Activated CD4-positive, alpha-beta T cell treated with anti-CD3 and anti-CD28 coated beads for 36 hours (primary cell): ENCODE data around the gene PRSS38. TPM values are rescaled to one million over a fixed set of nuclear protein-coding genes. Genes with fewer than 3 reads are reported as not detected.
"Not testable (repeated sequence)": the region's sequence is repeated elsewhere in the genome, so short reads cannot be mapped to it uniquely, and the experiment has no call there.

Experiments
- ATAC-seq: fragments of 200-7000 bp; cut with Tn5 transposase; one replicate; pipeline ENCODE4 v1.10.0; 2021; ENCODE audit warnings: mild to moderate bottlenecking, moderate library complexity
- CTCF ChIA-PET: fragments of 350-600 bp; sonication (Branson Sonifier 250); formaldehyde crosslinking; loops from one replicate; lab custom pipeline; 2021; ENCODE audit warnings: antibody characterized with exemption; lab: Charles Lee
- POLR2A ChIA-PET: fragments of 350-600 bp; sonication (Branson Sonifier 250); formaldehyde crosslinking; loops from one replicate; lab custom pipeline; 2021; ENCODE audit warnings: antibody characterized with exemption, inconsistent platforms; lab: Charles Lee
- DNase-seq: peaks from one replicate; pipeline ENCODE4 v3.0.0-alpha.2; 2020
- H3K27ac Mint-ChIP-seq: one replicate; pipeline ENCODE4 v1.8.0; 2021; ENCODE audit warnings: mixed read lengths
- H3K27me3 Mint-ChIP-seq: one replicate; pipeline ENCODE4 v1.8.0; 2021; ENCODE audit warnings: mixed read lengths
- H3K36me3 Mint-ChIP-seq: one replicate; pipeline ENCODE4 v1.8.0; 2021; ENCODE audit warnings: low read depth, mixed read lengths
- H3K4me1 Mint-ChIP-seq: one replicate; pipeline ENCODE4 v1.8.0; 2021; ENCODE audit warnings: mixed read lengths
- H3K4me3 Mint-ChIP-seq: one replicate; pipeline ENCODE4 v1.8.0; 2021; ENCODE audit warnings: mild to moderate bottlenecking, moderate library complexity, mixed read lengths
- H3K9me3 Mint-ChIP-seq: one replicate; pipeline ENCODE4 v1.8.0; 2021; ENCODE audit warnings: low read depth, mixed read lengths
- intact Hi-C, 2 experiments: fragments of 100-400 bp; cut with DNase I in 1 of 2; cut with micrococcal nuclease in 1 of 2; formaldehyde crosslinking; loops; one replicate each; pipeline versions ENCODE4 v1.14.2 to v1.15.1; 2022 to 2024; cut with DNase I, micrococcal nuclease
- total RNA-seq, 2 experiments: library from RNA; stranded (reverse); gene quantifications; one replicate each; pipeline ENCODE4 v1.2.3, GENCODE V29; 2021

Gene PRSS38
- total RNA-seq, 2 experiments from 2014 or later = not detected

DNA sequence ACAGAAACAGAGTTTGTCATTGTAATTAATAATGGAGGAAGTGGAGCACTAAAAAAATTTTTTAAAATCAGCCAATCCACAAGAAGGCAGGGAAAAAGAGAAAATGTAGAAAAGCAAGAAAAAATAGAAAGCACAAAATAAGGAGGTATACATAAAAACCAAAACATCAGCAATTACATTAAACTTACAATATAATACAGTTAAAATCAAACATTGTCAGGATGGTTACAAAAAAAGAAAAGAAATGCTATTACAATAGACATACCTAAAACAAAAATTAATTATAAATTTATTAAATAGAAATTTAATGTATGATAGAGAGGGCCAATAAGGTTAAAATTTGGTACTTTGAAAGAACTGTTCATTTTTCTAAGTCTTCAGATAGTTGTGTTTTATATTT lies 38.7 kb downstream of the PRSS38 start:
- no peak overlapping the region for H3K27ac Mint-ChIP-seq
- intact Hi-C loops = no loop called here
- no peak overlapping the region for H3K4me3 Mint-ChIP-seq
- DNase-seq = no peak
- no peaks in the 10 kb centered on the region for H3K36me3 Mint-ChIP-seq
- ChIA-PET CTCF (no interaction called here), POLR2A (no interaction called here)
- H3K4me1 Mint-ChIP-seq = no peaks in the 10 kb centered on the region
- H3K9me3 Mint-ChIP-seq = no peaks in the 10 kb centered on the region
- H3K27me3 Mint-ChIP-seq = peaks cover 2% of the 10 kb centered on the region
- no peak for ATAC-seq

DNA sequence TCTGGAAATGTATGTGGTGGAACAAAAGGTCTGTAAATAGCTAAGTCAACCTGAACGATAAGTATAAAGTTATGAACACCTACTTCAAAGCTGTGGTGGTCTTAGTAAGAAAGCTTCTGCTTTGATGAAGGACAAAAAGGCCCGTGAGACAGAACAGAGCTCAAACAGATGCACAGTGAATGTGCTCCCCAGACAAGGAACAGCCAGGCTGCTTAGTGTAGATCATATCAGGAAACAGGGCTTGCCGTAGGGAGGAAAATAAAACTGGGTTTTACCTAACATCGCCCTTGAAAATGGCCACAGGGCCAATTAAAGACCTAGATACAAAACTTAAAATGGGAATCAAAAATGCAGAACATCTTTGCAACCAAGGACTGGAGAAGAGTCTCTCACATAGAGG lies 40.2 kb downstream of the PRSS38 start:
- no peak for DNase-seq
- Mint-ChIP-seq H3K36me3 (no peaks in the 10 kb centered on the region), H3K4me3 (no peak overlapping the region), H3K9me3 (no peaks in the 10 kb centered on the region), H3K4me1 (no peaks in the 10 kb centered on the region), H3K27ac (no peak overlapping the region), H3K27me3 (peaks cover 2% of the 10 kb centered on the region)
- ChIA-PET CTCF (no interaction called here), POLR2A (no interaction called here)
- intact Hi-C loops = no loop called here
- no peak for ATAC-seq

DNA sequence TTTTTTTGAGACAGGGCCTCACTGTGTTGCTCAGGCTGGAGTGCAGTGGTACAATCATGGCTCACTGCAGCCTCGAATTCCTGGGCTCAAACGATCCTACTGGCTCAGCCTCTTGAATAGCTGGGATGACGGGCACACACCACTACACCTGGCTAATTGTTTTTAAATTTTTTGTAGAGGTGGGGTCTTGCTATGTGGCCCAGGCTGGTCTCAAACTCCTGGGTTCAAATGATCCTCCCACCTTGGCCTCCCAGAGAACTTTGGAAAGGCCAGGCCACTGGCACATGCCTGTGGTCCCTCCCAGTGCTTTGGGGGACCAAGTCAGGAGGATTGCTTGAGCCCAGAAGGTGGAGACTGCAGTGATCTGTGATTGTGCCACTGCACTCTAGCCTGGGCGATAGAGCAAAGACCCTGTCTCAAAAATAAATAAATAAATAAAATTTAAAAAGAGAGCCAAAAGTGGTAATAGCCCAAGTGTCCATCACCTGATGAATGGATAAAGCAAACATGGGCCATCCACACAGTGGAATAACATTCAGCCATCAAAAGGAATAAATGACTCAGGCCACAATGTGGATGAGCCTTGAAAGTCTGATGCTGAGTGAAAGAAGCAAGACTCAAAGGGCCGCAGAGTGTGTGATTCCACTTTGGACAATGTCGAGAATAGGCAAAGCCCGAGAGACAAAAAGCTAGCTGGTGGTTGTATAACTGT lies 40.8 kb downstream of the PRSS38 start:
- no peak for DNase-seq
- intact Hi-C loops = no loop called here
- ATAC-seq = no peak
- no peaks in the 10 kb centered on the region for H3K36me3 Mint-ChIP-seq
- CTCF ChIA-PET = interaction anchor here (0.6 kb wide), 1 partner anchor 39 kb away, joined by 3 read pairs; no protein-coding TSS in a partner anchor
- POLR2A ChIA-PET = no interaction called here
- H3K4me3 Mint-ChIP-seq = no peak overlapping the region
- no peaks in the 10 kb centered on the region for H3K9me3 Mint-ChIP-seq
- no peaks in the 10 kb centered on the region for H3K4me1 Mint-ChIP-seq
- no peak overlapping the region for H3K27ac Mint-ChIP-seq
- peaks cover 2% of the 10 kb centered on the region for H3K27me3 Mint-ChIP-seq

DNA sequence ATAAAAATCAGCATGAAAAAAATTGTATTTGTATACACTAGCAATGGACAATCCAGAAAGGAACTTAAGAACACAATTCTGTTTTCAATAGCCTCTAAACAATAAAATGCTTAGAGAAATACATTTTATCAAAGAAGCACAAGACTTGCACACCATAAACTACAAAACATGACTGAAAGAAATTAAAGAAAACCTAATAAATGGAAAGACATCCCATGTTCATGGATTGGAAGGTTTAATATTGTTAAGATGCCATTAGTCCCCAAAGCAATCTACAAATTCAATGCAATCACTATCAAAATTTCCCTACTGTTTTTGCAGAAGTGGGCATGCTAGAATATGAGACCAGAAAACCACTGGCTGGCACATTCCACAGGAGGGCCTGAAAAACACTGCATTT lies 49.4 kb downstream of the PRSS38 start:
- ChIA-PET CTCF (interaction anchor here (0.6 kb wide), 1 partner anchor 84 kb away, joined by 3 read pairs; no protein-coding TSS in a partner anchor), POLR2A (no interaction called here)
- H3K4me1 Mint-ChIP-seq = peaks cover 9% of the 10 kb centered on the region
- ATAC-seq = no peak
- no peak for DNase-seq
- intact Hi-C loops = no loop called here
- H3K9me3 Mint-ChIP-seq = peaks cover 7% of the 10 kb centered on the region
- peaks cover 3% of the 10 kb centered on the region for H3K36me3 Mint-ChIP-seq
- H3K27ac Mint-ChIP-seq = no peak overlapping the region
- H3K27me3 Mint-ChIP-seq = no peaks in the 10 kb centered on the region
- H3K4me3 Mint-ChIP-seq = no peak overlapping the region

DNA sequence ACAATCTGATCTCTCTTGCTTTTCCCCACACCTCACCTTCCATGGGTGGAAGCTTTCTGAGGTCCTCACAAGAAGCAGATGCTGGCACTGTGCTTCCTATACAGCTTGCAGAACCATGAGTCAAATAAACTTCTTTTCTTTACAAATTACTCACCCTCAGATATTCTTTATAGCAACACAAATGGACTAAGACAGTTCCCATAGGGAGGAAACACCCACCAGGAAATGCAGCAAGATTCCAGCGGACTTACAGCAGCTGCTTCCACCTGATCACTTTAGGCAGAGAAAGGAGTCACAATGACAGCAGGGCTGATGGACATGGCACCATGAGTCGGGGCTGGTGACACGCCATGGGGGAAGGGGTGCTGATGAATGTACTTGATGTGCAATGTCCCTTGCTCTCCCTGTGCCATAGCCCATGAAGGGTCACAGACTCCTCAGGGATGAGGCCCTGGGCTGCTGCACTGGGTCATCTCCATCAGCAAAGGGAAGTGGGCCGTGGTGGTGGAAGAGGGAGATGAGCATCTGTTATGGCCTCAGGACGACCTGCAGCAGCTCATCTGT lies 53.9 kb downstream of the PRSS38 start:
- Mint-ChIP-seq H3K27ac (no peak overlapping the region), H3K27me3 (no peaks in the 10 kb centered on the region), H3K9me3 (peaks cover 10% of the 10 kb centered on the region), H3K4me3 (no peak overlapping the region), H3K4me1 (peaks cover 28% of the 10 kb centered on the region), H3K36me3 (peaks cover 6% of the 10 kb centered on the region)
- ATAC-seq (peak; percentile 19), DNase-seq (no peak)
- CTCF ChIA-PET = no interaction called here
- intact Hi-C loops = no loop called here
- POLR2A ChIA-PET = no interaction called here

DNA sequence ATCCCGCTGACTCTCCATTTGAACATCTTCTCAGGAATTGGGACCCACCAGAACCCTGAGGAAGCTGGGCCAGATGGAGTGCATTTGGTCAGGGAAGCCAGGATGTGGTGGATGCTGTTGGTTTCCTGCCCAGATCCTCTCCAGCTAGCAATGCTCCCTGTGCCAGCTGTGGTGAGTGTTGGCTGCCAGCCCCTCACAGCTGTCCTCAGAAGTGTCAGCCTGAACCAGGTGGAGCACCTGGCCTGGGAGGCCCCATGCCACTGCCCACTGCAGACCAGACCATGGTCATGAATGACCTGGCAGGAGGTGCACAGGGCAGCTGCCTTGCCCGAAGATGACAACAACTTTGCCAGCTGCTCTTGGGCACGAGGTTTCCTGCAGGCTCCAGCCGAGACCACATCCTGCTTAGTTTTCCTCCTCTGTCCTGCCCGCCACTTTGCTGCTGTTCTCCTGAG lies 54.4 kb downstream of the PRSS38 start:
- ChIA-PET CTCF (interaction anchor here (1.3 kb wide), 1 partner anchor 18 kb away, joined by 4 read pairs; no protein-coding TSS in a partner anchor), POLR2A (no interaction called here)
- Mint-ChIP-seq H3K4me1 (peaks cover 28% of the 10 kb centered on the region), H3K4me3 (no peak overlapping the region), H3K9me3 (peaks cover 5% of the 10 kb centered on the region), H3K36me3 (peaks cover 3% of the 10 kb centered on the region), H3K27me3 (no peaks in the 10 kb centered on the region), H3K27ac (peak overlapping the region; percentile 26)
- DNase-seq (peak; percentile 40), ATAC-seq (peak; percentile 55)
- intact Hi-C loops = no loop called here

DNA sequence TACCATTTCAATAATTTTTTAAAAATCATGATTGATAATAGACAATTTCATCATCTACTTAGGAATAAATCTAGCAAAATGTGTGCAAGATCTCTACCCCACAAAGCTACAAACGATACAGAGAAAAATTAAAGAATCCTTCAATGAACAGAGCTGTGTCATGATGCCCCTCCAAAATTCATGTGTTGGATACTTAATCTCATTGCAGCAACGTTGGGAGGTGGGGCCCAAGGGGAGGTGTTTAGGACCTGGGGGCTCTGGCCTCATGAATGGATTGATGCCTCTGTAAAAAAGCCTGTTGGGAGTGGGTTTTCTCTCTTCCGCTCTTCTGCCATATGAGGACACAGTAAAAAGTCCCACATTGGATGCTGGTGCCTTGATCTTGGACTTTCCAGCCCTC lies 54.9 kb downstream of the PRSS38 start:
- DNase-seq (no peak), ATAC-seq (no peak)
- H3K27me3 Mint-ChIP-seq = no peaks in the 10 kb centered on the region
- intact Hi-C loops = no loop called here
- POLR2A ChIA-PET = no interaction called here
- H3K27ac Mint-ChIP-seq = no peak overlapping the region
- peaks cover 28% of the 10 kb centered on the region for H3K4me1 Mint-ChIP-seq
- H3K4me3 Mint-ChIP-seq = no peak overlapping the region
- CTCF ChIA-PET = interaction anchor here (1.3 kb wide), 1 partner anchor 18 kb away, joined by 4 read pairs; no protein-coding TSS in a partner anchor
- H3K9me3 Mint-ChIP-seq = peaks cover 5% of the 10 kb centered on the region
- H3K36me3 Mint-ChIP-seq = peaks cover 3% of the 10 kb centered on the region

DNA sequence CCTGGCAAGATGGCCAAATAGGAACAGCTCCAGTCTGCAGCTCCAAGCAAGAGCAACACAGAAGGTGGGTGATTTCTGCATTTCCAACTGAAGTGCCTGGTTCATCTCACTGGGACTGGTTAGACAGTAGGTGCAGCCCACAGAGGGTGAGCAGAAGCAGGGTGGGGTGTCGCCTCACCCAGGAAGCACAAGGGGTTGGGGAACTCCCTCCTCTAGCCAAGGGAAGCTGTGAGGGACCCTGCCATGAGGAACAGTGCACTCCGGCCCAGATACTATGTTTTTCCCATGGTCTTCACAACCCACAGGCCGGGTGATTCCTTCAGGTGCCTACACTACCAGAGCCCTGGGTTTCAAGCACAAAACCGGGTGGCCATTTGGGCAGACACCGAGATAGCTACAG lies 56.4 kb downstream of the PRSS38 start:
- H3K9me3 Mint-ChIP-seq, CTCF ChIA-PET, H3K36me3 Mint-ChIP-seq, POLR2A ChIA-PET, intact Hi-C loops, ATAC-seq, DNase-seq, H3K27ac Mint-ChIP-seq, H3K4me3 Mint-ChIP-seq, H3K27me3 Mint-ChIP-seq: not testable (repeated sequence)
- H3K4me1 Mint-ChIP-seq = peaks cover 28% of the 10 kb centered on the region

DNA sequence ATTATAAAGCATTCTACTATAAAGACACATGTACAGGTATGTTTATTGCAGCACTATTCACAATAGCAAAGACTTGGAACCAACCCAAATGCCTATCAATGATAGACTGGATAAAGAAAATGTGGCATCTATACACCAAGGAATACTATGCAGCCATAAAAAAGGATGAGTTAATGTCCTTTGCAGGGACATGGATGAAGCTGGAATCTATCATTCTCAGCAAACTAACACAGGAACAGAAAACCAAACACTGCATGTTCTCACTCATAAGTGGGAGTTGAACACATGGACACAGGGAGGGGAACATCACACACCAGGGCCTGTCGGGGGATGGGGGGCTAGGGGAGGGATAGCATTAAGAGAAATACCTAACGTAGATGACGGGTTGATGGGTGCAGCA lies 62.3 kb downstream of the PRSS38 start:
- DNase-seq, CTCF ChIA-PET: not testable (repeated sequence)

DNA sequence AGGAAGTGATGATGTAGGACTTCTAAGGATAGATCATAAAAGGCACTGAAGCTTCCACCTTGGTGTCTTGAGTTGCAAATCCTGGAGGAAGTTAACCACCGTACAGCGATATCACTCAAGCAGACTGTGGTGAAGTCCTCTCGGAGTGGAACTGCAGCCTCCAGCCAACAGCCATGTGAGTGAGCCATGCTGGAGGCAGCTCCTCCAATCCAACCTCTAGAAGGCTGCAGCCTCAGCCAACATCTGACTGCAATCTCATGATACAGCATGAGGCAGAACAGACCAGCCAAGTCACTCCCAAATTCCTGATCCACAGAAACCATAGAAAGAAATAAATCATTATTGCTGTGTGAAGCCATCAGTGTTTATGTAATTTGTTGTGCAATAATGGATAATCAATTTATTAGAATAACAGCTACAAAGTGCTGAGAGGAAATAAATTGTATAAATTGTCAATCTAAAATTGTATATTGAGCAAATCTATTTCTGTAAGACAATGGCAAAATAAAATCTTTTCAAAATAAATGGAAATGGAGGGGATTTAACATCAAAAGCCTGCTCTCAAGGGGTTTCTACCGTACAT lies 65.0 kb downstream of the PRSS38 start:
- intact Hi-C loops = no loop called here
- POLR2A ChIA-PET = no interaction called here

More for the DNA sequence above, 62.3 kb downstream of the PRSS38 start:
- H3K27ac Mint-ChIP-seq, intact Hi-C loops, H3K9me3 Mint-ChIP-seq, H3K4me1 Mint-ChIP-seq, H3K4me3 Mint-ChIP-seq, H3K27me3 Mint-ChIP-seq, ATAC-seq, H3K36me3 Mint-ChIP-seq, POLR2A ChIA-PET: not testable (repeated sequence)

DNA sequence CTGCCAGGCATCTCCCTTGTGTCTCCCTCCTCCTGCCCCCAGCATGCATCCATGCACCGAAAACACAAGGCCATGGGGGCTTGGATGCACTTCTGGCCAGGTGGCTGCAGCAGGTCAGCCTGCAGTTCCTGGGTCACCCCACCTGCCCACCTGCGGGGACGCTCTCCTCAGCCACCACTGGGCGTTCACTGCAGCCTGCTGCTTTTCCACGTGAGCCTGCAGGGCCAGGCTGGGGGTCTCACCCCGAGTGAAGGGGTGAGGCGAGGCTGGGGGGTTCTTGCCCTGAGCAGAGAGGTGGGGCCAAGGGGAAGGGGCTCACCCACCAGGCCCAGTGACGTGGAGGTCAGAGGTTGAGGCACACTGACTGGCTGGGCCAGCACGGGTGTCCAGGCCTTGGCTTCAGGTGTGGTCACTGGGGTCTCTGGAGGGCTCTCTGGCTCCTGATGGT lies 67.6 kb downstream of the PRSS38 start:
- H3K9me3 Mint-ChIP-seq = no peaks in the 10 kb centered on the region
- H3K4me3 Mint-ChIP-seq = no peak overlapping the region
- POLR2A ChIA-PET = no interaction called here
- H3K27me3 Mint-ChIP-seq = no peaks in the 10 kb centered on the region
- ATAC-seq (no peak), DNase-seq (no peak)
- intact Hi-C loops = no loop called here
- CTCF ChIA-PET = interaction anchor here (0.7 kb wide), 1 partner anchor 153 kb away, joined by 3 read pairs; no protein-coding TSS in a partner anchor
- no peaks in the 10 kb centered on the region for H3K36me3 Mint-ChIP-seq
- peaks cover 32% of the 10 kb centered on the region for H3K4me1 Mint-ChIP-seq
- H3K27ac Mint-ChIP-seq = no peak overlapping the region

More for the DNA sequence above, 65.0 kb downstream of the PRSS38 start:
- DNase-seq = no peak
- CTCF ChIA-PET = no interaction called here
- ATAC-seq = no peak
- Mint-ChIP-seq H3K27ac (no peak overlapping the region), H3K9me3 (no peaks in the 10 kb centered on the region), H3K4me1 (peaks cover 18% of the 10 kb centered on the region), H3K36me3 (no peaks in the 10 kb centered on the region), H3K27me3 (no peaks in the 10 kb centered on the region), H3K4me3 (no peak overlapping the region)
